Activated T-helper 2 cell treated with anti-CD3 and anti-CD28 coated beads, Interferon-gamma antibody, Interleukin-2, Interleukin-4, amounts not matched to agents 10 μg/mL and 5 μg/mL and 100 μg/mL, durations not matched to agents 14 hours and 24 hours and 36 hours (primary cell): ENCODE data around the gene ABI3BP. TPM values are rescaled to one million over a fixed set of nuclear protein-coding genes. Genes with fewer than 3 reads are reported as not detected.
A peak's percentile ranks its signal among the peaks of the same experiment; 100 is the strongest.

Experiments
- DNase-seq: peaks from one replicate; pipeline ENCODE4 v3.0.0; 2021; ENCODE audit warnings: low spot score
- H3K27ac Mint-ChIP-seq: one replicate; pipeline ENCODE4 v1.8.0; 2021; ENCODE audit warnings: mixed read lengths
- H3K27me3 Mint-ChIP-seq: one replicate; pipeline ENCODE4 v1.8.0; 2021; ENCODE audit warnings: low read depth, mixed read lengths
- H3K36me3 Mint-ChIP-seq: one replicate; pipeline ENCODE4 v1.8.0; 2021; ENCODE audit warnings: low read depth, mixed read lengths
- H3K4me1 Mint-ChIP-seq: one replicate; pipeline ENCODE4 v1.8.0; 2021; ENCODE audit warnings: low read depth, mixed read lengths
- H3K4me3 Mint-ChIP-seq: one replicate; pipeline ENCODE4 v1.8.0; 2021; ENCODE audit warnings: low read depth, mild to moderate bottlenecking, moderate library complexity, mixed read lengths
- H3K9me3 Mint-ChIP-seq: one replicate; pipeline ENCODE4 v1.8.0; 2021; ENCODE audit warnings: mixed read lengths
- intact Hi-C: fragments of 100-400 bp; cut with micrococcal nuclease; formaldehyde crosslinking; loops from one replicate; pipeline ENCODE4 v1.15.1; 2023
- total RNA-seq: library from RNA; stranded (reverse); gene quantifications from 2 replicates; pipeline ENCODE4 v1.2.3, GENCODE V29; 2022

Gene ABI3BP
- total RNA-seq, 1 donor from 2014 or later: not detected

DNA sequence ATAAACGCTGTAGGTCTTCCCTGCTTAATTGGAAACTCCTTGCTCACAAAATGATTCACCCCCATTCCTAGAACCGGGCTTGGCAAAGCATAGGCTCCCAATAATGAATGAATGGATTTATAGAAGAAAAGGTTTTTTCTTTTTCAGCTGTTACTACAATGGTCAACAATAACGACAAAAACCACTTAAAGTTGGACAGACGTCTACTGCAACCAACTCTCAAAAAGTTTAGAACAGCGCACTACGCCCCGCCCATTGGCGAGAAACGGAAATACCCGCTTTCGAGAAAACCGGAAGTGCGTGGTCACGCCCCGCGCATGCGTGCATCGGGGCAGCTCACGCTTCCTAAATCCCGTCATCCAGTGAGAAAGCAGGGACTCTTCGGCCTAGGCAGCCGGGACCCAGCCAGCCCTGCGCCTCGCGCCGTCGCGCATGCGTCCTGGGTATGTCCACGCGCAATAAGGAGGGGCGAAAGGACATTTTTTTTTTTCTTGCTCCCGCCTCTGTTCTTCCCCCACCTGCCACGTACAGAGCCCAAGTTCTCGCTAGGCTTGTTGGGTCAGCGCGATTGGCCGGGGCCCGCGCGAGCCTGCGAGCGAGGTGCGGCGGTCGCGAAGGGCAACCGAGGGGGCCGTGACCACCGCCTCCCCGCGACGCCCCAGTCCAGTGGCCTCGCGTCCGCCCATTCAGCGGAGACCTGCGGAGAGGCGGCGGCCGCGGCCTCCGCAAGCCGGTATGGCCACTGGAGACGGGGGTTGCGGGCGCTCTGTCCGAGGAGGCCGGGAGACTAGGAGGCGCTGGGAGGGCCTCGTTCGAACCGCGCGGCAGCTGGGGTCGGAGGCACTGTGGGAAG lies 284.0 kb downstream of the ABI3BP start, which contains the start of gene TFG:
Gene TFG (plus strand): TSS at position 506 of the 853 bp plus-strand sequence. CDS start 4,192 bp downstream, outside the sequence.
- Mint-ChIP-seq H3K27ac (peak within 1 kb of the TSS; percentile 85), H3K4me3 (peak within 1 kb of the TSS; percentile 83), H3K27me3 (no peaks in the 10 kb centered on the region), H3K36me3 (peaks cover 38% of the 10 kb centered on the region), H3K4me1 (peaks cover 41% of the 10 kb centered on the region), H3K9me3 (peaks cover 11% of the 10 kb centered on the region)
- intact Hi-C loops: loop anchor here (1.0 to 5.0 kb wide), 3 partner anchors 107 to 967 kb away; partner anchors contain the start of genes LNP1 and TOMM70
- peak; percentile 98 for DNase-seq

DNA sequence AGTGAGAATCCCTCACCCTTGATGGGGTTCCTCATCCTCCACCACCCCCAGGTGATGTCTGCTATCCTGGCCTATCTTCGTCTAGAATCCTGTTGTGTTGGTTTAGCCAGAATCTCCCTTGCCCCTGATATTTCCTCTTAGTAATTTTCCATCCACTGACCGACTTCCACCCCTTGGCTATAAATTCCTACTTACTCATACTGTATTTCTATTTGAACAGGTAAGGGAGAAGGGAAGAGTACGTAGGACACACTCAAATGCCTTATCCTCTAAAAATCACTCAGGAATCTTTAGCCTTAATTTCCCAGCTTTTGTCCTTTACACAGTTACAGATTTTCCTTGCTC lies 284.6 kb downstream of the ABI3BP start:
- H3K27me3 Mint-ChIP-seq: no peaks in the 10 kb centered on the region
- peaks cover 11% of the 10 kb centered on the region for H3K9me3 Mint-ChIP-seq
- intact Hi-C loops: loop anchor here (5.0 kb wide), 1 partner anchor 106 kb away; no protein-coding TSS in a partner anchor
- peaks cover 32% of the 10 kb centered on the region for H3K36me3 Mint-ChIP-seq
- H3K4me3 Mint-ChIP-seq: peak overlapping the region; percentile 83
- H3K4me1 Mint-ChIP-seq: peaks cover 40% of the 10 kb centered on the region
- peak overlapping the region; percentile 81 for H3K27ac Mint-ChIP-seq
- DNase-seq: no peak

- H3K27ac Mint-ChIP-seq: no peak overlapping the region
These were observed 286.9 kb downstream of the ABI3BP start for GRCh38 chr3:100706365-100706764.

GRCh38 chr3:100703865-100704264 lies 289.4 kb downstream of the ABI3BP start:
- H3K27me3 Mint-ChIP-seq: peaks cover 18% of the 10 kb centered on the region
- DNase-seq: no peak
- H3K36me3 Mint-ChIP-seq: no peaks in the 10 kb centered on the region
- intact Hi-C loops: no loop called here
- H3K4me3 Mint-ChIP-seq: no peak overlapping the region
- H3K27ac Mint-ChIP-seq: no peak overlapping the region
- H3K4me1 Mint-ChIP-seq: peaks cover 20% of the 10 kb centered on the region
- peaks cover 5% of the 10 kb centered on the region for H3K9me3 Mint-ChIP-seq

More at GRCh38 chr3:100706365-100706764, 286.9 kb downstream of the ABI3BP start:
- peaks cover 11% of the 10 kb centered on the region for H3K36me3 Mint-ChIP-seq
- H3K4me1 Mint-ChIP-seq: peaks cover 30% of the 10 kb centered on the region
- intact Hi-C loops: loop anchor here (2.0 to 5.0 kb wide), 2 partner anchors 34 to 104 kb away; no protein-coding TSS in a partner anchor
- H3K9me3 Mint-ChIP-seq: peaks cover 11% of the 10 kb centered on the region
- peaks cover 1% of the 10 kb centered on the region for H3K27me3 Mint-ChIP-seq
- no peak for DNase-seq
- no peak overlapping the region for H3K4me3 Mint-ChIP-seq

DNA sequence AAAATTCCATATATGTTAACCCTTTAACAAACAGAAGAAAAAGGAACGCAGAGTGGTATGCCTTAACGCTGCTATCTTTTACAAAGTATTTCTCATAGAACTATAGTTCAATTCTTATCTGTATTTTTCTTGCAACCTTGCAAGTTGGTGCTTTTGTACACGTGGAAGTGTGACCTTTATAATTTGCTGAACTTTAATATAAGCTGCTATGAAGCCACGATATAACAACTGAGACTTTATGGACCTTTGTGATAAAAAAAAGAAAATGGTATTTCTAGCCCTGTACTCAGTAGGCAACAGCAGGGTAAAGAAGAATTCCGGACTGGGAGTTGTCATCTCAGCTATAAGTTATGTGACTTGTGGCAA lies 290.3 kb downstream of the ABI3BP start:
- intact Hi-C loops: no loop called here
- no peaks in the 10 kb centered on the region for H3K36me3 Mint-ChIP-seq
- no peak overlapping the region for H3K4me3 Mint-ChIP-seq
- peaks cover 13% of the 10 kb centered on the region for H3K4me1 Mint-ChIP-seq
- no peaks in the 10 kb centered on the region for H3K9me3 Mint-ChIP-seq
- no peak for DNase-seq
- peaks cover 26% of the 10 kb centered on the region for H3K27me3 Mint-ChIP-seq
- no peak overlapping the region for H3K27ac Mint-ChIP-seq

DNA sequence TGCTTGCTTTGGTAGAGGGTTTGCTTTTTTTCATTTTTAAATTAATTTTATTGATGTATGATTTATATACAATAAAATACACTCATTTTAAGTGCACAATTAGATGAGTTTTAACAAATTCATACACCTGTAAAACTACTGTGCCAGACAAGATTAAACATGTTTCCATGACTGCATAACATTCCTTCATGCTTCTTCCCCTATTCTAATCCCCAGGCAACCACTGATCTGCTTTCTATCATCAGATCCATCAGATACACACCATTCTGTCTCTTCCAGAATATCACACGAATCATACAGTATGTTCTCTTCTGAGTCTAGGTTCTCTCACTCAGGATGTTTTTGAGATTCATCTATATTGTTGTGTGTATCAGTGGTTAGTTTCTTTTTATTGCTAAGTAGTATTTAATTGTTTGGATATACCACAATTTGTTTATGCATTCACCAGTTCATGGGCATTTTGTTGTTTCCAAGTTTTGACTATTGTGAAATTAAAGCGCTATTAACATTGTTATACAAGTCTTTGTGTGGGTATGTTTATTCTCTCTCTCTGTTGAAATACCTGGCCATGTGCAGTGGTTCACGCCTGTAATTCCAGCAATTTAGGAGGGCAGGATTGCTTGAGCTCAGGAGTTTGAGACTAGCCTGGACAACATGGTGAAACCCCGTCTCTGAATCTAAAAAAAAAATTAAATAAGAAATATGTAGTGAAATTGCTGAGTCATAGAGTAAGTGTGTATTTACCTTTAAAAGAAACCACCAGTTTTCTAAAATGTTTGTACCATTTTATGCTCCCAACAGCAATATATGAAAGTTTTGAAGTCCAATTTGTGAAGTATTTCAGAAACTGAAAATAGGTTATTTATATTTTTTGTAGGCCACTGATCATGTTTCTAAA lies 290.9 kb downstream of the ABI3BP start:
- H3K27ac Mint-ChIP-seq: no peak overlapping the region
- no peak for DNase-seq
- peaks cover 31% of the 10 kb centered on the region for H3K27me3 Mint-ChIP-seq
- intact Hi-C loops: no loop called here
- no peaks in the 10 kb centered on the region for H3K9me3 Mint-ChIP-seq
- peaks cover 13% of the 10 kb centered on the region for H3K4me1 Mint-ChIP-seq
- no peaks in the 10 kb centered on the region for H3K36me3 Mint-ChIP-seq
- H3K4me3 Mint-ChIP-seq: no peak overlapping the region

DNA sequence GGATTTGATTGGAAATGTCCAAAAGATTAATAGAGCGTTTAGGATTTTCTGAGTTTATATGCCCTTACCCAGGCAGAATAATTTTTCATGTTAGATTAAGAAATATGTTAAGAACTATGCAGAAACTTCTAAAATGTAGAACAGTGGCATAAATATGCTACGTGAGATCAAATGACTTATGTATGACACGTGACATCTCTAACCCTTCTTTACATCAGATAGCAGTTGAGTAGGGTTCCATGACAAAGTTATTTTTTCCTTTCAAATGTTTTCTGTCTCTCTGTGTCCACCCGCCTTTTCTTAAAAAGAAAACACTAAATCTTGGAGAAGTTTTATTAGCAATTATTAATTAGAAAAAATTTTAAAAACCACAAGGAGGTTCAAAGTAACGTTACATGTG lies 292.5 kb downstream of the ABI3BP start:
- peaks cover 5% of the 10 kb centered on the region for H3K4me1 Mint-ChIP-seq
- H3K4me3 Mint-ChIP-seq: no peak overlapping the region
- intact Hi-C loops: no loop called here
- H3K27me3 Mint-ChIP-seq: peaks cover 41% of the 10 kb centered on the region
- no peak overlapping the region for H3K27ac Mint-ChIP-seq
- H3K9me3 Mint-ChIP-seq: no peaks in the 10 kb centered on the region
- DNase-seq: no peak
- no peaks in the 10 kb centered on the region for H3K36me3 Mint-ChIP-seq
